Mucosa of descending colon (tissue), 3 donors: ENCODE data around the gene MAN2A2. TPM values are rescaled to one million over a fixed set of nuclear protein-coding genes. Genes with fewer than 3 reads are reported as not detected.
A peak's percentile ranks its signal among the peaks of the same experiment; 100 is the strongest.

Experiments
- ATAC-seq: fragments of 200-7000 bp; cut with Tn5 transposase; one replicate; pipeline ENCODE4 v1.9.1; 2020; ENCODE audit warnings: mild to moderate bottlenecking, moderate library complexity
- DNase-seq, 3 donors: peaks; one replicate each; pipeline ENCODE4 v3.0.0-alpha.2; 2020
- H3K36me3 ChIP-seq: fragments of 200-600 bp; one replicate; pipeline ENCODE4 v1.8.0; 2021; ENCODE audit warnings: low read depth, mild to moderate bottlenecking
- H3K4me1 ChIP-seq: fragments of 200-600 bp; one replicate; pipeline ENCODE4 v1.8.0; 2021; ENCODE audit warnings: low read depth, mild to moderate bottlenecking
- H3K4me3 ChIP-seq: fragments of 200-600 bp; one replicate; pipeline ENCODE4 v1.8.0; 2021; ENCODE audit warnings: mild to moderate bottlenecking
- H3K9me3 ChIP-seq: fragments of 200-600 bp; one replicate; pipeline ENCODE4 v1.8.0; 2021; ENCODE audit warnings: mild to moderate bottlenecking
- CTCF ChIP-seq: fragments of 200-600 bp; IDR thresholded peaks from one replicate; pipeline ENCODE4 v1.8.0; 2022; ENCODE audit warnings: antibody characterized with exemption, mild to moderate bottlenecking
- intact Hi-C, 2 donors: fragments of 100-400 bp; cut with DNase I in 1 of 2; cut with micrococcal nuclease in 1 of 2; formaldehyde crosslinking; loops; one replicate each; pipeline versions ENCODE4 v1.11.0 to v1.11.1; 2022; cut with DNase I, micrococcal nuclease
- total RNA-seq, 3 donors: library from RNA; stranded (reverse); fragmentation: NEBNext Ultra II Directional in 2 of 3; extraction: Animal tissue kit (Norgen Biotek cat#: 25700) in 2 of 3; gene quantifications; one replicate each; pipeline versions ENCODE4 v1.2.1 to v1.2.4, GENCODE V29; 2021 to 2023
- donor health status: DM: no; HTN: no; CAD: no; lungs with moderate emphysema.
- donor health status: DM: no; HTN: no; CAD: no.
- donor health status: DM: no; HTN: yes; CAD: no.

MAN2A2 gene
- total RNA-seq, 3 donors from 2014 or later = 50.9 to 75.8 (median 75.3) TPM

GRCh38 chr15:90933301-90933700 is 30.2 kb downstream of the MAN2A2 start:
- Histone ChIP-seq H3K36me3 (no peaks in the 10 kb centered on the region), H3K4me1 (peaks cover 29% of the 10 kb centered on the region), H3K4me3 (no peak overlapping the region), H3K9me3 (no peaks in the 10 kb centered on the region)
- DNase-seq (no peak), ATAC-seq (no peak)
- intact Hi-C loops = no loop called here
- no peak for TF ChIP-seq CTCF

- H3K9me3 ChIP-seq = no peaks in the 10 kb centered on the region
- ATAC-seq (peak; percentile 61), DNase-seq (peak; percentile 93 to 94 (median 94))
- H3K4me3 ChIP-seq = peak overlapping the region; percentile 42
- no peaks in the 10 kb centered on the region for H3K36me3 ChIP-seq
- TF ChIP-seq CTCF = peak; percentile 92
- intact Hi-C loops = no loop called here
- peaks cover 26% of the 10 kb centered on the region for H3K4me1 ChIP-seq
Observed at GRCh38 chr15:90934256-90934948, 31.3 kb downstream of the MAN2A2 start.

- DNase-seq = peak; percentile 97 to 98 (median 98)
- intact Hi-C loops = no loop called here
- Histone ChIP-seq H3K4me3 (peak within 1 kb of the TSS; percentile 42), H3K9me3 (no peaks in the 10 kb centered on the region), H3K4me1 (peaks cover 26% of the 10 kb centered on the region), H3K36me3 (peaks cover under 1% of the 10 kb centered on the region)
- ATAC-seq = peak; percentile 82
- TF ChIP-seq CTCF = no peak
Observed at GRCh38 chr15:90934949-90935751, 32.0 kb downstream of the MAN2A2 start, which contains the start of gene UNC45A. TSS of gene UNC45A (plus strand) at chr15:90935285. CDS start at chr15:90935325, 40 bp downstream.

GRCh38 chr15:90936823-90937222 is 33.7 kb downstream of the MAN2A2 start:
- H3K4me3 ChIP-seq = no peak overlapping the region

GRCh38 chr15:90938261-90938660 is 35.2 kb downstream of the MAN2A2 start:
- Histone ChIP-seq H3K4me3 (no peak overlapping the region), H3K4me1 (peaks cover 10% of the 10 kb centered on the region), H3K9me3 (no peaks in the 10 kb centered on the region), H3K36me3 (peaks cover 6% of the 10 kb centered on the region)
- ATAC-seq (no peak), DNase-seq (no peak)
- TF ChIP-seq CTCF = no peak
- intact Hi-C loops = no loop called here

More at GRCh38 chr15:90936823-90937222, 33.7 kb downstream of the MAN2A2 start:
- Histone ChIP-seq H3K36me3 (peaks cover 6% of the 10 kb centered on the region), H3K4me1 (peaks cover 14% of the 10 kb centered on the region), H3K9me3 (no peaks in the 10 kb centered on the region)
- DNase-seq (no peak), ATAC-seq (no peak)
- no peak for TF ChIP-seq CTCF
- intact Hi-C loops = no loop called here
